GM19455 (cell line): ENCODE data around the gene COL28A1.
A peak's percentile ranks its signal among the peaks of the same experiment; 100 is the strongest.

Experiments used
- ATAC-seq: cut with Tn5 transposase; IDR thresholded peaks from one replicate; pipeline ENCODE4 v1.9.1; 2021; ENCODE audit not compliant: unreplicated experiment

The COL28A1 gene

GRCh38 chr7:7535691-7536090 is at the start of gene COL28A1:
COL28A1 (minus strand) TSS chr7:7535873; CDS start chr7:7532875, 2,998 bp downstream.
- no peak for ATAC-seq

- ATAC-seq = no peak
Measured at GRCh38 chr7:7584653-7585052, 49.0 kb upstream of the COL28A1 start.

GRCh38 chr7:7583731-7584130 is 48.1 kb upstream of the COL28A1 start:
- ATAC-seq = no peak

- ATAC-seq = no peak
Measured at GRCh38 chr7:7582596-7582995, 46.9 kb upstream of the COL28A1 start.

DNA sequence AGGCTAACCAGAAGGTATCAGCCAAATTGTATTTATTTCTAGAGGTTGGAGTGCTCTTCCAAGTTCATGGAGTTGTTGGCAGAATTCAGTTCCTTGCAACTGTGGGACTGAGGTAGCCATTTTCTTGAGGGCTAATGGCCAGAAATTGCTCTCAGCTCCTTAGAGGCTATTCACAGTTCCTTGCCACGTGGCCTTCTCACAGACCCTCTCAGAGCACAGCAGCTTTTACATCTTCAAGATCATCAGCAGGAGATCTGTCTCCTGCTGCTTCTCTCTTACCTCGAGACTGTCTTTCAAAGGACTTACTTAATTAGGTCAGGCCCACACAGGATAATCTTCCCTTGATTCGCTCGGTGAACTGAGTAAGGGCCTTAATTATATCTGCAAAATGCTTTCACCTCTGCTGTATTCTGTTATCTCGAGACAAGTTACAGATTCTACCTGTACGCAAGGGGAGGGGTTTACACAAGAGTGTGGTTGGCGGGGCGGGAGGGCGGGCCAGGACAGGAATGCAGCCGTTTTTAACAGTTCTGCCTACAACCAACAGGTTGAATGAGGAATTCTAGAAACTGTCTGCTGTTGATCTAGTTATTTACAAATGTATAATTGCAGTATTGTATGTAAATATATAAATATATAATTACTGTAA is 46.0 kb upstream of the COL28A1 start:
- ATAC-seq = no peak

- ATAC-seq = no peak
Measured at GRCh38 chr7:7579638-7580037, 44.0 kb upstream of the COL28A1 start.

DNA sequence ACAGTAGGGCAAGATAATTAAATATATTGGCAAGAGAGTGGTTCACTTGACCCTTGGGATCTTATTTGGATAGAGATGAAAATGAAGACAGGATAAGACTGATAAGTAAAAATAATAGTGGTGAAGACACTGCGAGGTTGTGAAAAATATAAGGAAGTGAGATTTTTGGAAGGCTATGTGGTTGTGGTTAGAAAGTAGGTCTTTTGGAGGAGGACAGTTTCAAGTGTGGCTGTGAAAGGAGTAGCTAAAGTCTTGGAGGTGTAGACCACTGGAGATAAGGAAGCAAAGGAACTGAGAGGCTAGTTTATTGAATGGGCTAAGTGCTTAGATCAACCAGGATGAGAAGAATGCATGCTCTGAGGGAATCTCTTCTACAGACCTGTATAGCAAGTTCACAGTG is 42.2 kb upstream of the COL28A1 start:
- peak; percentile 56 for ATAC-seq

DNA sequence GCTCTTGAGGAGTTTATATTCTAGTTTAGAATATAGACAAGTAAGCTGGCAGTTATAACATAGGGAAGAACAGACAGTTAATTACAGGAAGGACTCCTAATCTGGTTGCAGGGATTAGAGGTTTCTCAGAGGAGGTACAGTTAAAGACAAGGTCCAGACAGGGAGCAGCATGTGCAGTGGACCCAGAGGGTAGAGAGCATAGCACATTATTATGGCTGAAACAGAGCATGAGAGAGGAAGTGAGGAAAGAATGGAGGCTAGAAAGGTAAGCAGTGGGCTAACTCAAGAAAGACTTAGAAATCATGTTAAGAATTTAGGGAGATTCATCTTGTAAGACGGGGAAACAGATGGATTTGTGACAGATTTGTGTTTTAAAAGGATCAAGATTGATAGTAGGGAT is 40.7 kb upstream of the COL28A1 start:
- ATAC-seq = no peak

GRCh38 chr7:7573701-7574100 is 38.0 kb upstream of the COL28A1 start:
- no peak for ATAC-seq

GRCh38 chr7:7570584-7570983 is 34.9 kb upstream of the COL28A1 start:
- no peak for ATAC-seq

GRCh38 chr7:7569615-7570014 is 33.9 kb upstream of the COL28A1 start:
- no peak for ATAC-seq

DNA sequence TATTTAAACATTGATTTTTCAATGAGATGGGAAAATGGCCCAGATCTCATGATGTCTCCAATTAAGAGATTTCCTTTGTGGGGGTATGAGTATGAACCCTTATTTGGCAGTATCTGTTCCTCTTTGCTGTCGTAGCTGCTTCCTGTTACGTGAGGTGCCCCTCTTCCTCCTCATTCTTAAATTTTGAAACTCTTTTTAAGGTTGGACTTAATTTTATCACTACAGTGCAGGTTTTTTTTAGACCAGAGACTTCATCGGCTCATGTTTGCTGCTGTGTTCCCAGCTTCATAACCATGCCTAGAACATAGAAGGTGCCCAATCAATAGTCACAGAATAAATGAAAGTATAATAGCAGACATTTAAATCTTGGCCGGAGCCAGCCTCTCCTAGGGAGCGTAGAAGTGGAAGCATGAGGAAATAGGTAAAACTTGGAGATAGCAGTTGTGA is 33.4 kb upstream of the COL28A1 start:
- ATAC-seq = peak; percentile 42

GRCh38 chr7:7568553-7568952 is 32.9 kb upstream of the COL28A1 start:
- ATAC-seq = no peak

GRCh38 chr7:7567898-7568531 is 32.3 kb upstream of the COL28A1 start:
- no peak for ATAC-seq

- peak; percentile 83 for ATAC-seq
Measured at GRCh38 chr7:7566651-7567611, 31.3 kb upstream of the COL28A1 start, which contains the start of gene MIOS. MIOS (plus strand) TSS chr7:7566884; CDS start chr7:7572476, 5,592 bp downstream.

- ATAC-seq = peak; percentile 13
Measured at GRCh38 chr7:7565746-7566650, 30.3 kb upstream of the COL28A1 start.

DNA sequence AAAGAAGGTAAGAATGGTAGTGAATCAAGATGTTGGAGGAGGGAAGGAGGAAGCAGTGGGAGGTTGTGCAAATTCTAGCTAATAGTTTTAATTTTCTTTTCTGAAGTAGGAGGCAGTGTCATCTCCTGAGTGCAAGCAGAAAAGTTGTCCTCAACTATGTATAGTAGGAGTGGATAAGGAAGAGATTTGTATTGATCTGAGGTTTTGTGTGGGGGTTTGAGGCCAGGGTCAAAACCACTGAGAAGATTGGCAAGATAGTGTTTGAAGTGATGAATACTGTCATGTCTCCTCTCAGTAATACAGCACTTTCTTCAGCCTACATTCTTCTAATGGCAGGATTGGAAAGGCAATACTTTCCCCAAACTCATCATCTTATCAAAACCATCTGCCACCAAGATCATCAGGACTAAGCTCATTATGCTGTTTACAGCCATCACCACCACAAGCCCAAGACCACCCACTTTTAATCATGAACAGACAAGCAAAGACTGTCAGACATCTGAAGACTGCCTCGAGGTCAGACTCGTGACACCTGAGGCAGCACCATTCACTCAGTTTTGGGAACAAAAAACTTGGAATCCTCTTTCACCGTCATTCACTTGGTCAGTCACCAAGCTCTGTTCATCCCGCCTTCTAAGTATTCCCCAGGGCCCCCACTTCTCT is 29.5 kb upstream of the COL28A1 start:
- ATAC-seq = no peak

- no peak for ATAC-seq
Measured at GRCh38 chr7:7564323-7564780, 28.7 kb upstream of the COL28A1 start.

- no peak for ATAC-seq
Measured at GRCh38 chr7:7563813-7564212, 28.1 kb upstream of the COL28A1 start.

DNA sequence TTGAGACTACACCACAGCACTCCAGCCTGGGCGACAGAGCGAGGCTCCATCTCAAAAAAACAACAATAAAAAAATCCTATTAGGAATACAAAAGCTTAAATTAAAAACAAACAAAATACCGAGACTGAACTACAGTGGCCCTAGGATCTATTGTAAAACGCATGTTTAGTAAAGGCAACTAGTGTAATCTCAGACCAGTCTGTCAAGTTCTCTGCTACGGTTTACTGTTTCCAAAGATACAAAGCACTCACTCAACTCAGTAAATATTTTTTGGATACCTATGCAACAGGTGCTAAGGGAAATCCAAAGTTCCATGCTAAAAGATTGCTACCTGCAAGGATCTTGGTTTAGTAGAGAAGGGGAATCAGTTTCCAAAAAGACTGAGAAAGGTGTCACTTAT is 27.6 kb upstream of the COL28A1 start:
- ATAC-seq = no peak
